Ammon's horn (tissue), 1 donor: Measurements from ENCODE around the gene BZW1.

Experiments used
- DNase-seq: peaks from one replicate; pipeline ENCODE4 v3.0.0-alpha.2; 2016; ENCODE audit warnings: low spot score

The BZW1 gene

DNA sequence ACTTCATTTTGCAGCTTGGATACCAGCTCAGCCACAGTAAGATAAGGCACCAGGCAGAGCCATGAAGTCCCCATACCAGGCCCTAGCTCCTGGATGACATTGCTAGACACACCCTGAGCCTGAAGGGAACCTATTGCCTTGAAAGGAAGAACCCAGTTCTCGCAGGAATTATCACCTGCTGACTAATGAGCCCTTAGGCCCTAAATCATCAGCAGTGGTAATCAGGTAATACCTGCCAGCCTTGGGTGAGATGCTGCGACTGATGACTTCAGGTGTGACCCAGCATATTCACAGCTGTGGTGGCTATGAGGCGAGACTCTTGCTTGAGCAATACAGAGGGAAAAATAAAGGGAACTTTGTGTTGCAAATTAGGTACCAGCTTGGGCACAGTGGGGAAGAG is 27.8 kb downstream of the BZW1 start:
- DNase-seq = no peak

DNA sequence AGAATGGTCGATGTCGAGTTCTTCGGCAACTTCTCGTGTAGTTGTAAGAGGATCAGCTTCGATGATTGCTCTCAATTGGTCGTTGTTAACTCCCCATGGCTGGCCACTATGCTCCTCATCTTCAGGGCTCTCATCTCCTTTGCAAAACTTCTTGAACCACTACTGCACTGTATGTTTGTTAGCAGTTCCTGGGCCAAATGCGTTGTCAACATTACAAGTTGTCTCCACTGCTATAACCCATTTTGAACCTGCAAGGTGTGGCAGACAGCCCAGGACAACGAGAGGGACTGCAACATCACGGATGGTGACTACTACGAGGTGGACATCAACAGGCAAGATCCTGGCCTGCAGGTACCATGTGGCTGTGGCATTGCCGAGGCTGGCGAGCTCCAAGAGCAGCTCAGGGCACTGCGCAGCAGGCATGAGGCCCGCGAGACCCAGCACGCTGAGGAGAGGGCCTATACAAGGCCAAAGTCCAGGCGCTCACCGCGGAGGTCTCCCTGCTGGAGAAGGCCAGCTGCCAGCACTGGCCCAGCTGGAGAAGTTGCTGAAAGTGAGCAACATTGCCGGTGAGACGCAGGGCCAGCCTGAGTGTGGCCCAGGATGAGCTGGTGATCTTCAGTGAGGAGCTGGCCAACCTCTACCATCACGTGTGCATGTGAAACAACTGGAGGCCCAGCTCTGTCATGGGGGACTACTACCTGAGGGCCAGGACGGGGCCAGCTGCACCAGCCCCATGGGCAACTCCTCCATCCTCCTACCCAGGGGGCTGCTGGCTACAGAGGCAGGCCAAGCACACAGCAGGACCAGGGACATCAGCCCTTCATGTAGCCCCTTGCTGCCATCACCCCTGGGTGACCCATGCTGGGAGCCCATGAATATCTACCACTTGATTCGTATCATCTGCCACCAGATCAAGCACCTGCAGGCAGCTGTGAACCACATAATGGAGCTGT is 32.6 kb downstream of the BZW1 start:
- no peak for DNase-seq

DNA sequence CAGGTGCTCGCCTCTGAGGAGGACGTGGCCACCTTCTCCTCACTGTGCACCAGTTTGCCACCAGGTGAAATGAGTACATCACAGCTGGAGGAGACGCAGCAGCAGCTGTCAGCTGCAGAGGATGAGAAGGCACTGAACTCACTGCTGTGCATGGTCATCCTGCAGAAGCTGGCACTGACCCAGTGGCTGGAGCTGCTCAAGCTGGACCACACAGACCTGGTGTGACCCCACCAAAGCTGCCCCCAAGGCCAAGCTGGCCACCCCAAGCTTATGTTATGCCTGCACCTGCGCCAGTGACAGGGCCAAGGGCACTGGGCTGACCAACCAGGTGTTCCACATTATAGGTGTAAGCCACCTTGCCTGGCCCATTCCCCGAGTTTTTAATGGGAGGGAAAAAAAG is 33.5 kb downstream of the BZW1 start:
- no peak for DNase-seq

DNA sequence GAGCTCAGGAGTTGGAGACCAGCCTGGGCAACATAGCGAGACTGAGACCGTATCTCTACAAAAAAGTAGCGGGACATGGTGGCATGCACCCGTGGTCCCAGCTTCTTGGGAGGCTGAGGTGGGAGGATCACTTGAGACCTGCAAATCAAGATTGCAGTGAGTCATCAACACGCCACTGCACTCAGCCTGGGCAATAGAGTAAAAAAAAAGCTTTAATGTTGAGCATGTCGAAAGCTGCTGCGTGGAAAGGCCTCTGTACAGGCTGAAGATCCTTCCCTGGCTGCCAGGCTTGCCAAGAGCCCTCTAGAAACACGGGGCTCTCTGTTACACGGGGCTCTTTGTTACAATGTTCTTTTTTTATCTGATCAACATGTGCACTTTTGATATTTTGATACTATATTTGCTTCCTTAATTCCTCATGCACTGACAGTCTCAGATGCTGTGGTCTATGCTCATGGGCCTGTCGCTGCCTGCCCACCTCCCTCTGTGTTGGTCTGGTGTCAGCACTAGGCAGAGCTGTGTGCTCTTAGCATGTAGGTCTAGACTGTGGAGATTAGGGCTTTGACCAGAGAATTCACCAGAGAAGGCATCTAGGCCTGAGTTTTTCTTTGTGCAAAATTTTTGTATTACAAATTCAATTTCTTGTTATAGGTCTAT is 34.1 kb downstream of the BZW1 start:
- no peak for DNase-seq

DNA sequence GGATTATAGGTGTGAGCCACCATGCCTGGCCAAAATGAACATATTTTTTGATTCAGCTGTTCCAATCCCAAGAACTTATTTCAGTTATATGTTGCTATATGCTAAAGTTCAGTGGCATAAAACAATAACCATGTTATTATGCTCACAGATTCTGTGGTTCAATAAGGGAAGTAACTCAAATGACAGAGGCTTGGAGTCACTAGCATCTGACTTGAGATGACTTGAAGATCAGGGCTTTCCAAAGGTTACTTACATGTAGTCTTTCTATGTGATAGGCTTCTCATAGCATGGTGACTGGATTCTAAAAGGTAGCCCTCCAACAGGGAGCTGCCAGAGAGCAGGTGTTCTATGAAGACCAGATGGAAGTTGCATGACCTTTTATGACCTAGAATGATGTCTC is 35.6 kb downstream of the BZW1 start:
- DNase-seq = no peak

DNA sequence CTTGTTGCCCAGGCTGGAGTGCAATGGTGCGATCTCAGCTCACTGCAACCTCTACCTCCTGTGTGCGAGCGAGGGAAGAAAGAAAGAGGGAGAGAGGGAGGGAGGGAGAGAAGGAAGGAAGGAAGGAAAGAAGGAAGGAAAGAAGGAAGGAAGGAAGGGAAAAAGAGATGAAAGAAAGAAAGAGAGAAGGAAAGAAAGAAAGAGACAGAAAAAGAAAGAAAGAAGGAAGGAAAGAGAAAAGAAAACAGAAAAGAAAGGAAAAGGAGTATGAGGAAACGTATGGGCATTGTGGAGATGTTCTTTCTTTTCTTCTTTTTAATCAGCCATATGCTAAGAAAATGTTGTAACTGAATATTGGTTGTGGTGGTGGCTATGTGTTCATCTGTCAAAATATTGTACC is 36.2 kb downstream of the BZW1 start:
- DNase-seq = no peak

DNA sequence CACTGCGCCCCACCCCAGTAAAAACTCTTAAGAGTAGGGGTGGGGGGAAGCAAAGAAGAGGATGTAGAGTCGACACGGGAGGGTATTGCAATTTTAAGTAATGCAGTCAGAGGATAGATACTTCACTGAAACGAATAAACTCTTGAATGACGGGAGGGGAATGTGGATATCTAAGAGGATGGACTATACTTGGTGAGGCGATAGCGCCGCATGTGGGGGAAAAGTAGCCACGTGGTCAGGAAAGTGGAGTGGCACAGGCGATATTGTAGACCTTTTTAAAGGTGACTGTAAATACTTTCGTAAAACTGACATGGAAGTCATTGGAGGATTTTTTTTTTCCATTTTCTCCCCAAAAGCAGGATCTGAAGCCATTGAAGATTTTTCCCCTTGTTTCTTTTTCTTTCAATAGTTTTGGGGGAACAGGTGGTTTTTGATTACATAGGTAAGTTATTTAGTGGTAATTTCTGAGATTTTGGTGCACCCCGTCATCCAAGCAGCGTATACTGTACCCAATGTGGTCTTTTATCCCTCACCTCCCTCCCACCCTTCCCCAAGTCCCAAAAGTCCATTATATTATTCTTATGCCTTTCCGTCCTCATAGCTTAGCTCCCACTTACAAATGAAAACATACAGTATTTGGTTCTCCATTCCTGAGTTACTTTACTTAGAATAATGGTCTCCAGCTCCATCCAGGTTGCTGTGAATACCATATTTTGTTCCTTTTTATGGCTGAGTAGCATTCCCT is 39.0 kb downstream of the BZW1 start:
- no peak for DNase-seq

DNA sequence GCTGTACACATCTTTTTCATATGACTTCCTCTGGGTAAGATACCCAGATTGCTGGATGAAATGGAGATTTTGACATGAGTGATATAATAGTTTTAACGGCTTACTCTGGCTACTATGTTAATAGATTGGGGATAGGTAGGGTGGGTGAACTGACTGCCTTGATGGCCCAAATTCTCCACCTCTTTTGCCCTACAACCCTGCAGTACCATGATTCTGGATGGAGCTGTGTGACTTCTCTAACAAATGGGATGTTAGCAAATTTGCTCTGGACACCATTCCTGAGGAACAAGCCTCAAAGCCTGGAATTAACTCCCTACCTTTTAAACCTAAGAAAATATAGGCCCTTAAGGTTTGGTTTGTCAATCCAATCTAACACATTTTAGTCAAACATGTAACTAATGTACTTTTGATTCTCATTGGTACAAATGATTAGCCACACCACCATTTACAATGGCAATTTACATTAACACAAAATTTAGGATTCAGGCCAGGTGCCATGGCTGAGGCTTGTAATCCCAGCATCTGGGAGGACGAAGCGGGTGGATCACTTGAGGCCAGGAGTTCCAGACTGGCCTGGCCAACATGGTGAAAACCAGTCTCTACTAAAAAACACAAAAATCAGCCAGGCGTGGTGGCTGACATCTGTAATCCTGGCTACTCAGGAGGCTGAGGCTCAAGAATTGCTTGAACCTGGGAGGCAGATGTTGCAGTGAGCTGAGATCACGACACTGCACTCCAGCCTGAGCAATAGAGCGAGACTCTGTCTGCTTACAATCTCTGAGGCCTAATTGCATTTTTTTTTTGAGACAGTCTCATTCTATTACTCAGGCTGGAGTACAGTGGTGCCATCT is 39.9 kb downstream of the BZW1 start:
- no peak for DNase-seq

DNA sequence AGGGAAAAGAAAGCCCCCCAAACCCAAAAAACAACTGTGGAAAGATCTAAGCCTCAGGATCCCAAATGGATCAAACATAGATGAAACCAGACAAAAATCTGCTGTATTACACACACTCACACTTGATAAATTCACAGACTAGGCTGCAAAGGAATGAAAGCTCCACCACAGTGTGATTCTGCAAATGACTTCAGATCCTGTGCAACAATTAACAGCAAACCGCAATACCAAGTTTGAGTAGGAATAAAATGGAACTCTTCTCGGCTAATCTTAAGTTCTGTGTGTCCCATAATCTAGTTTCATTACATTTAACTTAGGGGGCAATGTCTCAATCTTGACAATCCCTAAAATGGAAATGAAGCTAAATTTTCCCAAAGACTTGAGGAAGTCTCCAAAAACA is 40.9 kb downstream of the BZW1 start:
- DNase-seq = no peak

DNA sequence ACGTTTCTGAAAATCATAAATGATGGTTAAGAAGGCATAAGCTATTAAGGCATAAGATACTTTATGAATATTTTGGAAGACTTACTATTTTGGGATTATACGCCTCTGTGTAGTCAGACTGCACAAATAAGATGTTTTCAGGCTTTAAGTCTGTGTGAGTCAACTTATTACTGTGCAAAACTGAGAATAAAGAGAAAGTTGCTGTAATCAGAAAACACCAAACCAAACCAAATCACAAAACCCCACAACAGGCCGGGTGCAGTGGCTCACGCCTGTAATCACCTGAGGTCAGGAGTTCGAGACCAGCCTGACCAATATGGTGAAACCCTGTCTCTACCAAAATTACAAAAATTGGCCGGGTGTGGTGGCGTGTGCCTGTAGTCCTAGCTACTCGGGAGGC is 45.1 kb downstream of the BZW1 start:
- DNase-seq = no peak

DNA sequence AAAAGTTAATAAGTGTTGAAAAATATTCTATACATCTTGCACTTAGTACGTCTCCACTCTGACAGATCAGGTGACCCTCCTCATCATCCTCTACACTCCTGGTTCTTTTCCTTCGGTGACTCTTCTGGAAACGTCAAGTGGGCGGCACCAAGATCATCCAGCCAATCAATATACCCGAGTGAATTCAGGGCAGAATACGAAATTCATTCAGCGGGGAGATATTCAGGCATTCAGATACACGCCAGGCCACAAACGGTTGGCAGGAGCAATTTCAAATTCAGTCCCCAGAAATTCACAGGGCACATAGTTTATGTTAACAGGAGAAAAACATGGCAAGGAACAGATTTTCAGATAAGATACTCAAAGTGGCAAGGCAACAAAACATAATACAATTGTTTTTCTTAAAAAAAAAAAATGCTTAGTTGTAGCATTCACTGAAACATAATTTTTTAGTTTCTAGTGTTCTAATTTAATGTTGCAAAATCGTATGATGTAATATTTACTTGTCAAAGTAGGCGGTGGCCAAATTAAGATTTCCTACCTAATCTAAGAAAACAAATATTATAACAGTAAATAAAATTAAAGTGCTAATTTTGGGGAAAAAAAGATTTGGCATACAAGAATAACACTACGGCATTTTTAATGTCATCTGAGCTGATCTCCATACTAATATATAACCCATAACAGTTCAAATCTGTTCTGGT is 48.5 kb downstream of the BZW1 start:
- DNase-seq = peak; percentile 42

DNA sequence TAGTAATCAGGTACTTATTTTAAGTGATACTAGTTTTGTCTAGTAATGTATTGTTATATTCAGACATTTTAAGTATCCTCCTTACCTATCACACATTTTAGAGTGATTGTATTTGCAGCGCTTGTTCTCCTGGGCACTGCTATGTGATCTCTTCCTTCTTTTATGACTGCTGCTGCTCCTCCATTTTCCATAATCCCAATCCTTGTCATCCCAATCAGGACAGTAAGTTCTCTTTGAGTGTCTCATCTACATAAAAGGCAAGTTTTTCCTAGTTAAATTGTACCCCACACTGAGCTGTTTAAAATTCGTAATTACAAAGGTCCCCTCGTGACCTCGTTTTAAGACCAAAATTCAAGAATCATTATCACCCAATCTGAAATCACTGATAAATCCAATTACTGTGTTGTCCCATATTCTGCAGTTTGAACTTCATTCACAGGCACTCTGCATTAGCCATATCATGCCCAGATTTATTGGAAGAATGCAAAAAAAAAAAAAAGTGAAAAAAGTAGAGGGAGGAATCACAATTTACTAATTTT is 50.0 kb downstream of the BZW1 start:
- DNase-seq = peak; percentile 13

DNA sequence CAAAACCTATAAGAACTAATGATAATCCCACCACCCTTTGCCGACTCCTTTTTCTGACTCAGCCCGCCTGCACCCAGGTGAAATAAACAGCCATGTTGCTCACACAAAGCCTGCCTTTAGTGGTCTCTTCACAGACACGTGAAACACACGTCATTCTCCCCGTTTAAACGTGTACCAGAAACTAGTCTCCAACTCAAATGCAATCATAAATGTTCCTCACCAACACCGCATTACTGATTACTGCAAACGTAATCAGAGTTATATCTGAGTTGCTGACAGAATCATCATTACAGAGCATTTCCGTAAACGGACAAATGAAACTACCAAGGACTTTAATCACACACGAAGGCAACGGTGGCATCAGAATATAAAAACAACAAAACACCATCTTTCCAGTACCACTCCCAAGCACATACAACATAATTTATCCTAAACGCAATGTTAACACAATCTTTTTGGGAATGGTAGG is 50.9 kb downstream of the BZW1 start:
- peak; percentile 56 for DNase-seq

DNA sequence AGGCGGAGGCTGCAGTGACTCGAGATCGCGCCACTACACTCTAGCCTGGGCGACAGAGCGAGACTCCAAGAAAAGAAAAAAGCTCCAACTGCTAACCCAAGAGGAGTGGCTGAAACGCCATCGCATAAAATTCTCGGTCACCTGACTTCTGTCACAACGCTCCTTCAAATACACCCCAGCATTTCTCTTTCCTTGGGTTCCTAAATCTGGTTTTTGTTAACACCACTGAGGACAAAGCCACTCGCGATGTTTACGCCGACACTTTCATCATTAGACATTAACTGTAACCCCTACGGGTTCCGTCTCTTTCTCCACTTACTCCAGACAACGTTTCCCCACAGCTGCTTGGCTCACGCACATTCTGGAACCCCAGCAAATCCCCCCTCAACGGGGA is 52.1 kb downstream of the BZW1 start:
- DNase-seq = no peak

DNA sequence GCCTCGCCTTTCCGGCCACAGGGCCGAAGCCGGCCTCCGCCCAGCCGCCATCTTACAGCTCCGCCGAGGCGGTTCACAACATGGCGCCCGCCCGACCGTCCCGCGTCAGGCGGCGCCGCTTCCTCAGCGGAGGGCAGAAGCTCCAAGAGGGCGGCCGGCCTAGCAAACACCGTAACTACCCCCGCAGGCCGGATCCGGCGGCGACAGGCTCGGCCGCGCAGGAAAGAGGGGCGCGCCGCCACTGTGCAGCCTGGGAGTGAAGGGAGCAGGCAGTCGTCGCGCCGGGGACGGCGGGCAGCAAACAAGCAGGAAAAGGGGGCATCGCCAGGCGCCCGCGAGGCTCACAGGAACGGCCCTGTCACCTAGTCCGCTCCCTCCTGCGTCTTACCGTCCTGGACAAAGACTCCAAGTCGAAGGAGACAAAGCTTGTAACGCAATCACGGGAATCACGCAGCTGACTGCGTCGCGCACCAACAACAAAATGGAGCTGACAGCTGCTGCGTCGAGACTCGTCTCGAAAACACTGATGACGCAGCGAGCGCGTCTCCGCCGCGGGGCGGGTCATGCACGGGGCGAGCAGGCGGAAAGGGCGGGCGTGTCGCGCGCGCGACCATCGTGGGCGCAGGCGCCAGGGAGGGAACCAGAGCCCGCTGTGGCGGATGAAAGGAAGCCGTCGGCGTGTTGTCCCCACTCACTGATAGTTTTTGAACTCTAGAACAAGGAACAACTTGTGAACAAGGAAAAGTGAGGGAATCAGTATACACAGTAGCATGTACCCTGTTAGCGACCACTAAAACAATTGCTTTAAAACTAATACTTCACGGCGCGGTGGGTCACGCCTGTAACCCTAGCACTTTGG is 52.7 kb downstream of the BZW1 start, which contains the start of gene CLK1:
Gene CLK1 (minus strand): TSS at position 483 of the 859 bp plus-strand sequence. CDS start 2,796 bp downstream, outside the sequence.
- DNase-seq = peak; percentile 97

DNA sequence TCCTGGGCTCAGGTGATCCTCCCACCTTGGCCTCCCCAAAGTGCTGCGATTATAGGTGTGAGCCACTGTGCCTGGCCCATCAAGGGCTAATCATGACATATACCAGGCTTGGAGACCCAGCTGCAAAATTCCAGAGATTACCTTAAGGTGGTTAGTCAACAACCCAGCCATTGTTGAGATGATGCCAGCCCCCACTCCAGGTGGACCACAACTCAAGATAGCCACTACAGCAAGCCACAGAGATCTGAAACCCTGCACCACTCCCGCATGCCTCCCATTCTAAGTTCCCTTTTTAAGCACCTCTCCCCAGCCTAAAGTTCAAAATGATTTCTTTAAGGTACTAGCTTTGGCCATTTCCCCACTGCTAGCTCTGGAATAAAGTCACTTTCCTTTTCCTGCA is 57.3 kb downstream of the BZW1 start:
- DNase-seq = no peak

DNA sequence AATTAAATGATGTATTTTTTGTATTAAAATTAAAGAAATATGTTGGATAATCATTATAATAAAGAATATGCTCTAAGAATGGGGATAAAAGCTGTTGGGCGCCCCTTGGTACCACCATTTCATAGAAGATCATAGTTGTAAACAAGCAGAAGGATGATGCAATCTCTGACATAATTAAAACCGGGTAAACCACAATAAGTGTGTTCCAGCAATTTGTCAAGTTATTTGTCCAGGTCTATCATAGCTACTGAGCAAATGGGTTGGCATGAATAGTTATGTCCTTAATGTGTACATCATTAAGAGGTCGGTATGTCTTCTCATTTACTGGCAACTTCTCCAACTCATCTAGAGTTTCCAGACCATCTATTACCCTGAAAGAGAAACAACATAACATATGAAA is 59.4 kb downstream of the BZW1 start:
- DNase-seq = no peak

DNA sequence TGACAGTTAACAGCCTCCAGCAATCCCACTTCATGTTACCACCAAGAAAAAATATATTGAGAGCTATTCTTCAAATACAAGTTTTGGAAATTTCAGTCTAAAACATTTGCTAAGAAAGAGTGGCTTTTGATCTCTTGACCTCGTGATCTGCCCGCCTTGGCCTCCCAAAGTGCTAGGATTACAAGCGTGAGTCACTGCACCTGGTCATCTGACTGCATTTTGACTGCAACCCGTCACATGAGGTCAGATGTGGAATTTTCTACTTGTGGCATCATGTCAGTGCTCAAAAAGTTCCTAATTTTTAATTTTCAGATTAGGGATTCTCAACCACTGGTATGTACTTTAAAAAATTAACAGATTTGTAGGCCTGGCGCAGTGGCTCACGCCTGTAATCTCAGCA is 61.9 kb downstream of the BZW1 start:
- no peak for DNase-seq
